Stimulated activated CD8-positive, alpha-beta memory T cell treated with anti-CD3 and anti-CD28 coated beads, Interleukin-7, amount 100 ng/mL, for 4 hours (primary cell): ENCODE data around the gene RFX2.

ENCODE experiments used
- DNase-seq, 2 donors: peaks; one replicate each; pipeline ENCODE4 v3.0.0-alpha.2; 2020; ENCODE audit warnings: low read depth in 2 of 2

RFX2 gene

GRCh38 chr19:6103894-6104293, 6.4 kb downstream of the RFX2 start:
- DNase-seq, result no peak

GRCh38 chr19:6103217-6103644, 7.1 kb downstream of the RFX2 start:
- no peak for DNase-seq

- DNase-seq, result no peak
These were observed 8.3 kb downstream of the RFX2 start for GRCh38 chr19:6101991-6102390.

- no peak for DNase-seq
These were observed 8.9 kb downstream of the RFX2 start for GRCh38 chr19:6101291-6101825.

GRCh38 chr19:6100284-6100915, 9.9 kb downstream of the RFX2 start:
- no peak for DNase-seq

- no peak for DNase-seq
These were observed 10.7 kb downstream of the RFX2 start for GRCh38 chr19:6099599-6099998.

- DNase-seq, result no peak
These were observed 11.3 kb downstream of the RFX2 start for GRCh38 chr19:6099033-6099432.

GRCh38 chr19:6098574-6098973, 11.7 kb downstream of the RFX2 start:
- no peak for DNase-seq

- DNase-seq, result no peak
These were observed 12.4 kb downstream of the RFX2 start for GRCh38 chr19:6097911-6098310.

GRCh38 chr19:6095760-6096159, 14.5 kb downstream of the RFX2 start:
- DNase-seq, result no peak

- DNase-seq, result no peak
These were observed 17.7 kb downstream of the RFX2 start for GRCh38 chr19:6092329-6093286.

GRCh38 chr19:6091771-6092291, 18.5 kb downstream of the RFX2 start:
- no peak for DNase-seq

GRCh38 chr19:6090634-6091033, 19.7 kb downstream of the RFX2 start:
- DNase-seq, result no peak

GRCh38 chr19:6088602-6089049, 21.7 kb downstream of the RFX2 start:
- no peak for DNase-seq

GRCh38 chr19:6087074-6087571, 23.2 kb downstream of the RFX2 start:
- DNase-seq, result no peak

- DNase-seq, result no peak
These were observed 24.1 kb downstream of the RFX2 start for GRCh38 chr19:6086068-6086788.

- no peak for DNase-seq
These were observed 25.5 kb downstream of the RFX2 start for GRCh38 chr19:6084821-6085220.

- DNase-seq, result no peak
These were observed 31.2 kb downstream of the RFX2 start for GRCh38 chr19:6079107-6079506.

GRCh38 chr19:6078068-6078467, 32.2 kb downstream of the RFX2 start:
- no peak for DNase-seq

GRCh38 chr19:6076675-6077463, 33.4 kb downstream of the RFX2 start:
- DNase-seq, result no peak

GRCh38 chr19:6076291-6076665, 34.0 kb downstream of the RFX2 start:
- no peak for DNase-seq
